K562 (cell line): ENCODE results near the gene INSR. TPM values are rescaled to one million over a fixed set of nuclear protein-coding genes. Genes with fewer than 3 reads are reported as not detected.

Experiments used
- ATAC-seq: fragments of 200-7000 bp; cut with Tn5 transposase; 3 replicates; pipeline ENCODE4 v1.9.1; 2020; ENCODE audit warnings: moderate library complexity
- BruUV-seq: library from RNA; stranded (reverse); fragments of 400-500 nt; replicated peaks from 2 replicates; lab custom pipeline; 2021; lab: Mats Ljungman, UMichigan
- CTCF ChIA-PET: fragments of 300-600 bp; formaldehyde crosslinking; extraction: SDS; loops from one replicate; lab custom pipeline; 2021; ENCODE audit warnings: low intra/inter-chr PET ratio; lab: Yijun Ruan, JAX
- POLR2A ChIA-PET: fragments of 300-600, 350-650 bp; sonication (Branson Sonifier 250); formaldehyde crosslinking; extraction: SDS; loops from one replicate; lab custom pipeline; 2021; ENCODE audit warnings: antibody characterized with exemption, inconsistent platforms; lab: Yijun Ruan, JAX
- DNase-seq, 4 experiments: peaks; one replicate each; pipeline versions ENCODE4 v3.0.0 to v3.0.0-alpha.2; 2011 to 2018; ENCODE audit warnings: low spot score in 3 of 4, mixed read lengths in 3 of 4; ENCODE audit errors: extremely low read depth in 1 of 4
- FAIRE-seq: peaks from 2 replicates; lab custom pipeline; 2011; peaks lifted over from hg19 to GRCh38; lab: Jason Lieb, UNC
- H2AFZ ChIP-seq: 2 replicates; pipeline ENCODE4 v1.6.0; 2011; ENCODE audit warnings: low read depth, low read length, control low read depth, inconsistent platforms
- H3K27ac ChIP-seq: fragments of 200-600 bp; 3 replicates; pipeline ENCODE4 v1.8.0; 2011; ENCODE audit warnings: low read depth, mild to moderate bottlenecking, control low read depth, inconsistent platforms, low read length, moderate library complexity, mixed read lengths; ENCODE audit errors: extremely low read depth
- H3K27me3 ChIP-seq, 2 experiments: fragments of 300-600 bp in 1 of 2; 2 replicates in 1 of 2; 3 replicates in 1 of 2; pipeline versions ENCODE4 v1.6.0 to v1.8.0; 2011; ENCODE audit warnings: inconsistent platforms in 2 of 2, low read length in 2 of 2, mild to moderate bottlenecking in 1 of 2, mixed read lengths in 1 of 2, moderate library complexity in 1 of 2; ENCODE audit not compliant: control insufficient read depth in 2 of 2, insufficient read depth in 2 of 2
- H3K36me3 ChIP-seq: fragments of 300-600 bp; 3 replicates; pipeline ENCODE4 v1.8.0; 2011; ENCODE audit warnings: mild to moderate bottlenecking, low read length, inconsistent platforms; ENCODE audit not compliant: control insufficient read depth, insufficient read depth
- H3K4me1 ChIP-seq, 2 experiments: fragments of 200-600 bp in 1 of 2; replicated peaks in 1 of 2; 2 replicates in 1 of 2; 3 replicates in 1 of 2; pipeline versions ENCODE4 v1.5.1 to v1.8.0; 2011; ENCODE audit warnings: inconsistent platforms in 2 of 2, low read length in 2 of 2, mild to moderate bottlenecking in 1 of 2, mixed read lengths in 1 of 2, moderate library complexity in 1 of 2; ENCODE audit not compliant: control insufficient read depth in 2 of 2, insufficient read depth in 2 of 2
- H3K4me2 ChIP-seq: 2 replicates; pipeline ENCODE4 v1.6.1; 2011; ENCODE audit warnings: low read length, control low read depth, inconsistent platforms, mixed read lengths; ENCODE audit not compliant: insufficient read depth
- H3K4me3 ChIP-seq: fragments of 200-600 bp; sonication (generic), shearing (Covaris generic); 2 replicates; pipeline ENCODE4 v1.5.1; 2016; ENCODE audit warnings: control low read depth, inconsistent platforms
- H3K79me2 ChIP-seq: fragments of 200-600 bp; 3 replicates; pipeline ENCODE4 v1.8.0; 2011; ENCODE audit warnings: low read length, inconsistent platforms; ENCODE audit not compliant: control insufficient read depth, insufficient read depth
- H3K9ac ChIP-seq, 2 experiments: 2 replicates each; pipeline versions ENCODE4 v1.6.0 to v1.6.1; 2011; ENCODE audit warnings: low read depth in 2 of 2, low read length in 2 of 2, control low read depth in 1 of 2, inconsistent platforms in 1 of 2, mild to moderate bottlenecking in 1 of 2, mixed read lengths in 1 of 2; ENCODE audit not compliant: insufficient read depth in 1 of 2
- H3K9me1 ChIP-seq: one replicate; pipeline ENCODE4 v1.6.0; 2011; ENCODE audit warnings: inconsistent platforms, mild to moderate bottlenecking, low read length, moderate library complexity; ENCODE audit not compliant: control insufficient read depth, insufficient read depth
- H3K9me3 ChIP-seq: replicated peaks from 2 replicates; pipeline ENCODE4 v1.5.1; 2011; ENCODE audit warnings: low read depth, low read length, inconsistent platforms; ENCODE audit not compliant: control insufficient read depth, insufficient read depth
- H4K20me1 ChIP-seq: replicated peaks from 2 replicates; pipeline ENCODE4 v1.6.1; 2011; ENCODE audit warnings: low read length, inconsistent platforms, mixed read lengths; ENCODE audit not compliant: control insufficient read depth, insufficient read depth
- BCOR ChIP-seq: fragments of 450-650 bp; IDR thresholded peaks from 2 replicates; pipeline ENCODE4 v1.6.1; 2016
- CHD7 ChIP-seq: fragments of 200-600 bp; sonication (generic); IDR thresholded peaks from one replicate; pipeline ENCODE4 v1.6.1; 2012; ENCODE audit warnings: mild to moderate bottlenecking, low read depth, low read length, inconsistent platforms
- CREBBP ChIP-seq: IDR thresholded peaks from one replicate; pipeline ENCODE4 v1.6.1; 2012; ENCODE audit warnings: low read depth, mild to moderate bottlenecking, control low read depth, inconsistent platforms, low read length
- EGR1 ChIP-seq: fragments of 450-650 bp; conservative IDR thresholded peaks from 2 replicates; pipeline ENCODE4 v1.6.1; 2017; ENCODE audit warnings: mild to moderate bottlenecking
- HDAC2 ChIP-seq: fragments of 450-650 bp; IDR thresholded peaks from 2 replicates; pipeline ENCODE4 v1.6.1; 2016; ENCODE audit warnings: mild to moderate bottlenecking
- KDM1A ChIP-seq, 2 experiments: fragments of 450-650 bp; IDR thresholded peaks; 2 replicates each; pipeline ENCODE4 v1.6.1; 2016; ENCODE audit warnings: mild to moderate bottlenecking in 2 of 2
- TAF7 ChIP-seq: fragments of 450-650 bp; IDR thresholded peaks from 2 replicates; pipeline ENCODE4 v1.6.1; 2016; ENCODE audit warnings: missing genetic modification characterization, missing compliant biosample characterization
- TRIM24 ChIP-seq, 2 experiments: fragments of 450-650 bp; IDR thresholded peaks; 2 replicates each; pipeline ENCODE4 v1.6.1; 2016
- WHSC1 ChIP-seq: IDR thresholded peaks from one replicate; pipeline ENCODE4 v1.6.1; 2012; ENCODE audit warnings: low read length, control low read depth, inconsistent platforms
- XRCC5 ChIP-seq: fragments of 200-400 bp; formaldehyde crosslinking; IDR thresholded peaks from 2 replicates; pipeline ENCODE4 v1.6.1; 2017; ENCODE audit warnings: low read depth, mild to moderate bottlenecking, low read length
- ZC3H11A ChIP-seq: IDR thresholded peaks from 2 replicates; pipeline ENCODE4 v1.6.1; 2012; ENCODE audit warnings: low read depth, low read length, improper control_type of control experiment
- ZKSCAN3 ChIP-seq: fragments of 250-450 bp; sonication (Bioruptor Pico); IDR thresholded peaks from 2 replicates; pipeline ENCODE4 v1.4.0; 2020
- ZNF124 ChIP-seq: sonication (generic); formaldehyde crosslinking; IDR thresholded peaks from 2 replicates; pipeline ENCODE4 v1.8.1; 2022; ENCODE audit warnings: missing genetic modification reagents
- ZNF224 ChIP-seq: sonication (generic); formaldehyde crosslinking; IDR thresholded peaks from 2 replicates; pipeline ENCODE4 v1.8.0; 2022; ENCODE audit warnings: mild to moderate bottlenecking, missing genetic modification reagents
- ZNF41 ChIP-seq: fragments of 250-450 bp; sonication (Bioruptor Pico); conservative IDR thresholded peaks from 2 replicates; pipeline ENCODE4 v1.4.0; 2020; ENCODE audit warnings: mild to moderate bottlenecking
- ZNF717 ChIP-seq: fragments of 250-450 bp; sonication (Bioruptor Pico); IDR thresholded peaks from 2 replicates; pipeline ENCODE4 v1.5.0; 2021
- WGBS: fragments of 100-300 bp; shearing (Covaris generic); methylation state at CpG from one replicate; pipeline ENCODE4 v1.1.6; 2016; ENCODE audit warnings: low coverage, mixed read lengths; ENCODE audit not compliant: insufficient coverage; ENCODE audit errors: missing lambda C conversion rate; 5-methylcytosine and 5-hydroxymethylcytosine counted together
- in situ Hi-C: fragments of 300-500 bp; cut with MboI; formaldehyde crosslinking; loops from 4 replicates; pipeline ENCODE4 v1.15.0; 2018; ENCODE audit warnings: inconsistent platforms, mixed read lengths
- intact Hi-C: fragments of 100-400 bp; cut with micrococcal nuclease; formaldehyde crosslinking; loops from 2 replicates; pipeline ENCODE4 v1.14.2; 2022
- polyA plus RNA-seq, 8 experiments: library from polyadenylated mRNA; depleted of rRNA in 4 of 8; stranded (reverse) in 5 of 8; unstranded in 3 of 8; fragments of >200 nt; fragmentation: Nextera tagmentation in 2 of 8; fragmentation: Illumina TruSeq in 1 of 8; extraction: Ambion mirVana in 2 of 8; extraction: Trizol in 1 of 8; gene quantifications; 2 replicates each; pipeline versions ENCODE4 v1.2.1 to v1.2.3, GENCODE V29; 2011 to 2014; ENCODE audit warnings: inconsistent platforms in 1 of 8, missing spikeins in 1 of 8
- total RNA-seq, 7 experiments: library from RNA; depleted of rRNA in 6 of 7; stranded (reverse); fragments of >200 nt in 6 of 7; fragmentation: Illumina TruSeq in 2 of 7; extraction: Trizol in 2 of 7; gene quantifications; 2 replicates each; pipeline versions ENCODE4 v1.2.1 to v1.2.3, GENCODE V29; 2011 to 2021; ENCODE audit warnings: low replicate concordance in 1 of 7

Gene INSR
- total and polyA plus RNA-seq, 9 of the 15 experiments (the other 6 are each of a cell fraction or from before 2014, with no cell fraction given), result 0.04 to 0.88 (median 0.41) TPM

- H3K4me2 ChIP-seq, result no peak overlapping the region
- H3K9ac ChIP-seq, result no peak overlapping the region
- H3K79me2 ChIP-seq, result no peaks in the 10 kb centered on the region
- no peak for DNase-seq
- no peaks in the 10 kb centered on the region for H4K20me1 ChIP-seq
- no peak for FAIRE-seq
- H3K27ac ChIP-seq, result no peak overlapping the region
- no peaks in the 10 kb centered on the region for H3K9me1 ChIP-seq
- H3K4me3 ChIP-seq, result no peak overlapping the region
- 0 out of 2 replicates have a peak, but pooled peaks cover 2% of the 10 kb centered on the region for H3K9me3 ChIP-seq
- in situ Hi-C loops, result no loop called here
- intact Hi-C loops, result no loop called here
- peaks cover 0 to 6% of the 10 kb centered on the region in 2 experiments; a peak in 1 of 5 replicates for H3K27me3 ChIP-seq
- CTCF ChIA-PET, result no interaction called here
- BruUV-seq, result no TSS peak
- 0% methylated on average over 2 of the region's 2 CpGs for WGBS
- no peaks in the 10 kb centered on the region for H3K4me1 ChIP-seq
- no peak overlapping the region for H2AFZ ChIP-seq
- no peak for ATAC-seq
- POLR2A ChIA-PET, result interaction anchor here (1.5 kb wide), 1 partner anchor 9 kb away, joined by 4 read pairs; no protein-coding TSS in a partner anchor
- no peaks in the 10 kb centered on the region for H3K36me3 ChIP-seq
- TF ChIP-seq BCOR (peak; percentile 89), ZNF224 (CRISPR knock-in tag) (no peak), TRIM24 (IDR thresholded peaks at IDR 0.05) (0 out of 4 replicates have a peak, but pooled peaks of 1 of the 2 experiments have one; percentile 26), ZC3H11A (no peak), ZNF717 (CRISPR knock-in tag) (no peak), ZNF124 (CRISPR knock-in tag) (no peak), CREBBP (no peak), CHD7 (no peak), XRCC5 (no peak), KDM1A (IDR thresholded peaks at IDR 0.05) (0 out of 4 replicates have a peak, but pooled peaks of 1 of the 2 experiments have one; percentile 36), WHSC1 (no peak), ZNF41 (CRISPR knock-in tag) (no peak), ZKSCAN3 (CRISPR knock-in tag) (no peak), EGR1 (no peak), HDAC2 (peak; percentile 25; the same call in 1 of the 2 replicates), TAF7 (tag) (no peak)
Measured at GRCh38 chr19:7246601-7247000, 47.6 kb downstream of the INSR start.
